Ovary (tissue), 9 donors: ENCODE data around the gene NUP188. TPM values are rescaled to one million over a fixed set of nuclear protein-coding genes. Genes with fewer than 3 reads are reported as not detected.
"Not testable (repeated sequence)": the region's sequence is repeated elsewhere in the genome, so short reads cannot be mapped to it uniquely, and the experiment has no call there.

ENCODE experiments used
- DNase-seq, 5 donors: peaks; one replicate each; pipeline ENCODE4 v3.0.0-alpha.2; 2019 to 2020
- H3K27ac ChIP-seq, 2 donors: fragments of 200-600 bp; one replicate each; pipeline versions ENCODE4 v1.5.1 to v1.8.0; 2019 to 2022
- H3K27me3 ChIP-seq: fragments of 200-600 bp; one replicate; pipeline ENCODE4 v1.8.0; 2022
- H3K36me3 ChIP-seq: fragments of 200-600 bp; sonication (generic); one replicate; pipeline ENCODE4 v1.5.1; 2019
- H3K4me1 ChIP-seq: one replicate; pipeline ENCODE4 v1.8.1; 2013; ENCODE audit warnings: mild to moderate bottlenecking, moderate library complexity; ENCODE audit not compliant: insufficient read depth
- H3K4me3 ChIP-seq: fragments of 200-600 bp; sonication (generic); one replicate; pipeline ENCODE4 v1.5.1; 2017
- H3K9me3 ChIP-seq, 2 donors: fragments of 200-600 bp in 1 of 2; sonication (generic) in 1 of 2; one replicate each; pipeline versions ENCODE4 v1.5.1 to v1.8.1; 2013 to 2019; ENCODE audit warnings: mild to moderate bottlenecking in 1 of 2, moderate library complexity in 1 of 2
- EP300 ChIP-seq: sonication (generic); formaldehyde crosslinking; IDR thresholded peaks from one replicate; pipeline ENCODE4 v1.6.1; 2017; ENCODE audit warnings: antibody characterized with exemption
- POLR2A ChIP-seq: fragments of 450-650 bp; IDR thresholded peaks from one replicate; pipeline ENCODE4 v1.6.1; 2017; ENCODE audit warnings: antibody characterized with exemption, mild to moderate bottlenecking, moderate library complexity
- WGBS, 3 donors: extraction: QIAGEN DNeasy Blood & Tissue Kit in 1 of 3; methylation state at CpG; one replicate each; pipeline versions ENCODE4 v1.1.5 to v1.1.7; 2013 to 2017; 5-methylcytosine and 5-hydroxymethylcytosine counted together
- intact Hi-C, 4 donors: fragments of 100-400 bp; cut with DNase I; formaldehyde crosslinking; loops; one replicate each; pipeline versions ENCODE4 v1.11.0 to v1.15.1; 2022 to 2023
- polyA plus RNA-seq, 2 donors: library from polyadenylated mRNA; stranded (reverse); fragments of 200-250 nt in 1 of 2; fragments of 350-450 nt in 1 of 2; fragmentation: Illumina TruSeq in 1 of 2; extraction: RNeasy Lipid Tissue Mini Kit (QIAGEN cat#74804) in 1 of 2; gene quantifications; one replicate each; pipeline ENCODE4 v1.2.3, GENCODE V29; 2013 to 2014
- total RNA-seq, 7 donors: library from RNA; depleted of rRNA in 2 of 7; stranded (reverse); fragments of >200 nt in 2 of 7; fragmentation: NEBNext Ultra II Directional in 3 of 7; extraction: Animal tissue kit (Norgen Biotek cat#: 25700) in 3 of 7; gene quantifications; one replicate each; pipeline versions ENCODE4 v1.1.0 to v1.2.4, GENCODE V29; 2016 to 2023
- TF ChIP-seq, protein P1 (sequence below), 3 donors: fragments of 450-650 bp in 2 of 3; fragments of 200-600 bp in 1 of 3; IDR thresholded peaks; one replicate each; pipeline versions ENCODE4 v1.5.1 to v1.8.0; 2016 to 2022; ENCODE audit warnings: antibody characterized with exemption in 3 of 3, mild to moderate bottlenecking in 1 of 3
- donor health status: DM: no; HTN: no; CAD: no; lungs with moderate emphysema.
- donor health status: DM: no; HTN: no; CAD: no.
- donor health status: Bipolar disorder and iron deficiency.
- donor health status: DM: yes; HTN: yes; CAD: no.
- donor health status: DM: no; HTN: no; CAD: no.
- donor health status: DM: yes; HTN: yes; CAD: no.

NUP188 gene
- total and polyA plus RNA-seq, 9 donors = 10.6 to 43.8 (median 25.1) TPM

DNA sequence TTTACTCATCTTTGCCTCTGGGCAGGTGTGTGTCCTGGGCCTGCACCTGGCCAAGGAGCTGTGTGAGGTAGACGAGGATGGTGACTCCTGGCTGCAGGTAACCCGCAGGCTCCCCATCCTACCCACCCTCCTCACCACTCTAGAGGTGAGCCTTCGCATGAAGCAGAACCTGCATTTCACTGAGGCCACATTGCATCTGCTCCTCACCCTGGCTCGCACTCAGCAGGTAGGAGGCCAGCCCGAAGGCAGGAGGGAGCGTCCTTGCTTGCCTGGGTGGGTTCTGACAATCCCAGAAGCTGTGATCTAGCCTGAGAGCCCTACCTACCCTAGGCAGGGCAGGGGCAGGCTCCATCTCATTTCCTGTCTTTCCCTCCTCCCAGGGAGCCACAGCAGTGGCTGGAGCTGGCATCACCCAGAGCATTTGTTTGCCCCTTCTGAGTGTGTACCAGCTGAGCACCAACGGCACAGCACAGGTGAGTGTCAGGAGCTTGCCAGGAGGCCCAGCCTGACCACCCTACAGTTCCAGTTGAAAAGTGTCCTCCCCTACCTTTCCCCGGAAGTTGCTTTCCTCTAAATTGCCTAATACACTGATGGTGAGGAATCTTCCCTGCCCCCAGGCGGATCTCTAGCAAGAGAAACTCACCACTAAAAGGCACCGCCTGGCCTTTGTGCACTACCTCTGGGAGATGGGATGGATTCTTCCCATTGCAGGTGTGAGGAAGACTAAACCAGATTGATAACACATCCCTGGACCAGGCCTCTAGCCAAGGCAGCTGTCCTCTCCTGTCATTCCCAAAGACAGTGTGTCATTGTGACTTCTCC is 54.2 kb downstream of the NUP188 start:
- no peak overlapping the region for H3K27ac ChIP-seq
- intact Hi-C loops = no loop called here
- H3K36me3 ChIP-seq = no peaks in the 10 kb centered on the region
- H3K27me3 ChIP-seq = no peaks in the 10 kb centered on the region
- 90 to 92% (median 91%) methylated on average over 10 of the region's 10 CpGs for WGBS, 3 donors
- DNase-seq = peak in 1 of 5 donors; percentile 27
- H3K4me3 ChIP-seq = no peak overlapping the region
- peaks cover 3% of the 10 kb centered on the region for H3K4me1 ChIP-seq
- TF ChIP-seq POLR2A (no peak), EP300 (no peak)
- TF ChIP-seq, protein P1, sequence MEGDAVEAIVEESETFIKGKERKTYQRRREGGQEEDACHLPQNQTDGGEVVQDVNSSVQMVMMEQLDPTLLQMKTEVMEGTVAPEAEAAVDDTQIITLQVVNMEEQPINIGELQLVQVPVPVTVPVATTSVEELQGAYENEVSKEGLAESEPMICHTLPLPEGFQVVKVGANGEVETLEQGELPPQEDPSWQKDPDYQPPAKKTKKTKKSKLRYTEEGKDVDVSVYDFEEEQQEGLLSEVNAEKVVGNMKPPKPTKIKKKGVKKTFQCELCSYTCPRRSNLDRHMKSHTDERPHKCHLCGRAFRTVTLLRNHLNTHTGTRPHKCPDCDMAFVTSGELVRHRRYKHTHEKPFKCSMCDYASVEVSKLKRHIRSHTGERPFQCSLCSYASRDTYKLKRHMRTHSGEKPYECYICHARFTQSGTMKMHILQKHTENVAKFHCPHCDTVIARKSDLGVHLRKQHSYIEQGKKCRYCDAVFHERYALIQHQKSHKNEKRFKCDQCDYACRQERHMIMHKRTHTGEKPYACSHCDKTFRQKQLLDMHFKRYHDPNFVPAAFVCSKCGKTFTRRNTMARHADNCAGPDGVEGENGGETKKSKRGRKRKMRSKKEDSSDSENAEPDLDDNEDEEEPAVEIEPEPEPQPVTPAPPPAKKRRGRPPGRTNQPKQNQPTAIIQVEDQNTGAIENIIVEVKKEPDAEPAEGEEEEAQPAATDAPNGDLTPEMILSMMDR (IDR thresholded peaks at IDR 0.05) = no peak
- H3K9me3 ChIP-seq = no peaks in the 10 kb centered on the region

DNA sequence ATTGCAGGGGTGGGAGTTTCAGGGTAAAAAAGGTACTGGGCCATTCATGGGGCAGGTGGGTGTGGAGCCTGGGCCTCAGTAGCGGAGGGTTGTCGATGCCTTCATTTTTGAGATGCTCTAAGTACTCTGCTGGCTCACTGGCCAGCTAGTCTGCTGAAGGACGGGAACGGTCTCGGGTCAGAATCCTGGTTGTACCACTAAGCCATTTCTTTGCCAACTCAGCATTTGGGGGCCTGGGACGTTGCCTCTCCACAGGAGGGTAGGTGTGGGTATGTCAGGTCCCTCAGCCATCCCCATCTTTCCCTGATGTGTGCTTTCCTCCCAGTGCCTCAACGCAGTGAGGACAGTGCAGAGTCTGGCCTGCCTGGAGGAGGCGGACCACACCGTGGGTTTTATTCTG is 55.5 kb downstream of the NUP188 start:
- TF ChIP-seq EP300 (no peak), POLR2A (no peak)
- TF ChIP-seq, protein P1 (IDR thresholded peaks at IDR 0.05) = no peak
- Histone ChIP-seq H3K27ac (no peak overlapping the region), H3K9me3 (no peaks in the 10 kb centered on the region), H3K4me1 (peaks cover 10% of the 10 kb centered on the region), H3K36me3 (no peaks in the 10 kb centered on the region), H3K27me3 (no peaks in the 10 kb centered on the region), H3K4me3 (no peak overlapping the region)
- WGBS, 3 donors = 94 to 96% (median 95%) methylated on average over 9 of the region's 9 CpGs
- peak in 1 of 5 donors; percentile 24 for DNase-seq
- intact Hi-C loops = no loop called here

DNA sequence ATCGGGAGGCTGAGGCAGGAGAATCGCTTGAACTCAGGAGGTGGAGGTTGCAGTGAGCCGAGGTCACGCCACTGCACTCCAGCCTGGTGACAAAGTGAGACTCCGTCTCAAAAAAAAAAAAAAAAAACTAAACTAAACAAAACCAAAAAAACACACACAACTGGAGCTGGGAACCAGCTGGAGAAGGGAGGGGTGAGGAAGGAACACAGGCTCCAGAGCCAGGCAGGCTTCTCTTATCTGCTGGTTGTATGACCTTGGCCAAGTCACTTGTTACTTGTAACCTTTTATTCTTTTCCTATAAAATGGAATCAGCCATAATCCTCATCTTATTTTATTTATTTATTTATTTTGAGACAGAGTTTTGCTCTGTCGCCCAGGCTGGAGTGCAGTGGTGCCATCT is 56.7 kb downstream of the NUP188 start:
- H3K27ac ChIP-seq, H3K4me3 ChIP-seq, intact Hi-C loops, H3K36me3 ChIP-seq, H3K9me3 ChIP-seq, H3K27me3 ChIP-seq: not testable (repeated sequence)
- WGBS, 3 donors = 80 to 89% (median 84%) methylated on average over 6 of the region's 6 CpGs
- peaks cover 10% of the 10 kb centered on the region for H3K4me1 ChIP-seq
- peak in 1 of 5 donors; percentile 14 for DNase-seq

DNA sequence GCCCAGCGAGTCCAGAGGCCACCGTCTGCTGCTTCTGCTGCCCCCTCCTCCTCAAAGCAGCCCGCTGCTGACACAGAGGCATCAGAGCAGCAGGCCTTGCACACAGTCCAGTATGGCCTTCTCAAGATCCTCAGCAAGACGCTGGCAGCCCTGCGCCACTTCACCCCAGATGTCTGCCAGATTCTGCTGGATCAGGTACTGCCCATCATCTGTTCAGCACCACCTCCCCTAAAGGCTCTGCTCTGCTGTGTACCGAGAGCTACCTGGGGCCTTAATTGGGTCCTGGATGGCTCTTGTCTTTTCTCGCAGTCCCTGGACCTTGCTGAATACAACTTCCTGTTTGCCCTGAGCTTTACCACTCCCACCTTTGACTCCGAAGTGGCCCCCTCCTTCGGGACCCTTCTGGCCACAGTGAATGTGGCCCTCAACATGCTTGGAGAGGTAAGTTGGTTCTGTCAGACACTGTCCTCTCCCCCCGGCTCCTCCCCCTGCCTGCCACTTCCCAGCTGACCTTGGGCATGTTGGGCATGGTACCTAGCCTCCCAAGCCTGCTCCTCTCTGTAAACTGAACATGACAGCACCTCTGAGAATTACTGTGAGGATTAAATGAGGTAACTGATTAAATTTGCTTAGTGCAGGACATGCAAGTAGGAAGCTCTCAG is 58.0 kb downstream of the NUP188 start:
- Histone ChIP-seq H3K27ac (peak overlapping the region in 1 of 2 donors; percentile 34), H3K27me3 (no peaks in the 10 kb centered on the region), H3K4me3 (no peak overlapping the region), H3K36me3 (no peaks in the 10 kb centered on the region), H3K4me1 (peaks cover 10% of the 10 kb centered on the region), H3K9me3 (no peaks in the 10 kb centered on the region)
- TF ChIP-seq, protein P1 (IDR thresholded peaks at IDR 0.05) = no peak
- TF ChIP-seq EP300 (no peak), POLR2A (no peak)
- WGBS, 3 donors = 73 to 81% (median 76%) methylated on average over 10 of the region's 10 CpGs
- no peak for DNase-seq
- intact Hi-C loops = no loop called here
